DND-41 (cell line): Measurements from ENCODE around the gene NPBWR2.

Experiments
- CTCF ChIP-seq: IDR thresholded peaks from 2 replicates; pipeline ENCODE4 v1.5.1; 2012; ENCODE audit warnings: borderline replicate concordance, low read length, moderate library complexity, mild to moderate bottlenecking; ENCODE audit not compliant: poor library complexity, severe bottlenecking; ENCODE audit errors: extremely low read depth
- EZH2 ChIP-seq: IDR thresholded peaks from 3 replicates; pipeline ENCODE4 v1.6.1; 2012; ENCODE audit warnings: borderline replicate concordance, low read depth, mild to moderate bottlenecking, moderate library complexity, low read length, inconsistent platforms; ENCODE audit not compliant: severe bottlenecking

GRCh38 chr20:64119681-64120341 is 12.4 kb upstream of the NPBWR2 start:
- TF ChIP-seq CTCF = no peak
- no peak for TF ChIP-seq EZH2
